Measurements from ENCODE around the gene ABCD3. TPM values are rescaled to one million over a fixed set of nuclear protein-coding genes. Genes with fewer than 3 reads are reported as not detected.

ABCD3 gene
- total and polyA plus RNA-seq, 2 donors from 2014 or later: 43.2 to 65.1 TPM

GRCh38 chr1:94406446-94406845 is 11.7 kb upstream of the ABCD3 start:
- Histone ChIP-seq H3K27me3 (ENCODE audit: control insufficient read depth, insufficient read depth, low read length) (no peaks in the 10 kb centered on the region), H3K4me1 (ENCODE audit: control insufficient read depth in 2 of 3, insufficient read depth in 2 of 3, low read depth in 1 of 3, low read length in 3 of 3) (no peaks in the 10 kb centered on the region), H3K27ac (ENCODE audit: low read depth in 2 of 2, low read length in 2 of 2) (no peak overlapping the region), H3K36me3 (ENCODE audit: control insufficient read depth in 2 of 3, insufficient read depth in 3 of 3, low read length in 3 of 3) (no peaks in the 10 kb centered on the region), H3K9me3 (ENCODE audit: control insufficient read depth in 2 of 3, insufficient read depth in 1 of 3, low read length in 3 of 3) (no peaks in the 10 kb centered on the region), H3K4me3 (ENCODE audit: low read length in 3 of 3) (no peak overlapping the region), H3K9ac (ENCODE audit: low read length in 3 of 3) (no peak overlapping the region)
- intact Hi-C loops (cut with DNase I): no loop called here
- TF ChIP-seq, protein P1, sequence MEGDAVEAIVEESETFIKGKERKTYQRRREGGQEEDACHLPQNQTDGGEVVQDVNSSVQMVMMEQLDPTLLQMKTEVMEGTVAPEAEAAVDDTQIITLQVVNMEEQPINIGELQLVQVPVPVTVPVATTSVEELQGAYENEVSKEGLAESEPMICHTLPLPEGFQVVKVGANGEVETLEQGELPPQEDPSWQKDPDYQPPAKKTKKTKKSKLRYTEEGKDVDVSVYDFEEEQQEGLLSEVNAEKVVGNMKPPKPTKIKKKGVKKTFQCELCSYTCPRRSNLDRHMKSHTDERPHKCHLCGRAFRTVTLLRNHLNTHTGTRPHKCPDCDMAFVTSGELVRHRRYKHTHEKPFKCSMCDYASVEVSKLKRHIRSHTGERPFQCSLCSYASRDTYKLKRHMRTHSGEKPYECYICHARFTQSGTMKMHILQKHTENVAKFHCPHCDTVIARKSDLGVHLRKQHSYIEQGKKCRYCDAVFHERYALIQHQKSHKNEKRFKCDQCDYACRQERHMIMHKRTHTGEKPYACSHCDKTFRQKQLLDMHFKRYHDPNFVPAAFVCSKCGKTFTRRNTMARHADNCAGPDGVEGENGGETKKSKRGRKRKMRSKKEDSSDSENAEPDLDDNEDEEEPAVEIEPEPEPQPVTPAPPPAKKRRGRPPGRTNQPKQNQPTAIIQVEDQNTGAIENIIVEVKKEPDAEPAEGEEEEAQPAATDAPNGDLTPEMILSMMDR (IDR thresholded peaks at IDR 0.05; ENCODE audit: borderline replicate concordance, extremely low read depth, insufficient read depth): no peak
- DNase-seq (no peak), FAIRE-seq (no peak)

- Histone ChIP-seq H3K27me3 (ENCODE audit: control insufficient read depth, insufficient read depth, low read length) (no peaks in the 10 kb centered on the region), H3K9me3 (ENCODE audit: control insufficient read depth in 2 of 3, insufficient read depth in 1 of 3, low read length in 3 of 3) (no peaks in the 10 kb centered on the region), H3K27ac (ENCODE audit: low read depth in 2 of 2, low read length in 2 of 2) (no peak overlapping the region), H3K36me3 (ENCODE audit: control insufficient read depth in 2 of 3, insufficient read depth in 3 of 3, low read length in 3 of 3) (no peaks in the 10 kb centered on the region), H3K4me1 (ENCODE audit: control insufficient read depth in 2 of 3, insufficient read depth in 2 of 3, low read depth in 1 of 3, low read length in 3 of 3) (no peaks in the 10 kb centered on the region), H3K4me3 (ENCODE audit: low read length in 3 of 3) (no peak overlapping the region), H3K9ac (ENCODE audit: low read length in 3 of 3) (no peak overlapping the region)
- no peak for FAIRE-seq
- TF ChIP-seq, protein P1 (IDR thresholded peaks at IDR 0.05; ENCODE audit: borderline replicate concordance, extremely low read depth, insufficient read depth): no peak
- DNase-seq: peak in 1 of 5 donors; percentile 43
- intact Hi-C loops (cut with DNase I): no loop called here
These were observed 9.9 kb upstream of the ABCD3 start for GRCh38 chr1:94408104-94408830.

GRCh38 chr1:94411237-94411636 is 7.0 kb upstream of the ABCD3 start:
- H3K27me3 ChIP-seq (ENCODE audit: control insufficient read depth, insufficient read depth, low read length): no peaks in the 10 kb centered on the region
- H3K4me1 ChIP-seq (ENCODE audit: control insufficient read depth in 2 of 3, insufficient read depth in 2 of 3, low read depth in 1 of 3, low read length in 3 of 3): no peaks in the 10 kb centered on the region
- FAIRE-seq (no peak), DNase-seq (no peak)
- no peaks in the 10 kb centered on the region for H3K9me3 ChIP-seq (ENCODE audit: control insufficient read depth in 2 of 3, insufficient read depth in 1 of 3, low read length in 3 of 3)
- intact Hi-C loops (cut with DNase I): no loop called here
- H3K4me3 ChIP-seq (ENCODE audit: low read length in 3 of 3): no peak overlapping the region
- H3K9ac ChIP-seq (ENCODE audit: low read length in 3 of 3): no peak overlapping the region
- no peaks in the 10 kb centered on the region for H3K36me3 ChIP-seq (ENCODE audit: control insufficient read depth in 2 of 3, insufficient read depth in 3 of 3, low read length in 3 of 3)
- no peak overlapping the region for H3K27ac ChIP-seq (ENCODE audit: low read depth in 2 of 2, low read length in 2 of 2)
- TF ChIP-seq, protein P1 (IDR thresholded peaks at IDR 0.05; ENCODE audit: borderline replicate concordance, extremely low read depth, insufficient read depth): no peak
